B cell (primary cell): ENCODE data around the gene CMTM5. TPM values are rescaled to one million over a fixed set of nuclear protein-coding genes. Genes with fewer than 3 reads are reported as not detected.

Source experiments
- ATAC-seq: fragments of 200-7000 bp; cut with Tn5 transposase; one replicate; pipeline ENCODE4 v1.10.0; 2021; ENCODE audit warnings: low read depth, mild to moderate bottlenecking, moderate number of reproducible peaks, moderate library complexity
- CTCF ChIA-PET: fragments of 350-600 bp; sonication (Branson Sonifier 250); formaldehyde crosslinking; loops from one replicate; lab custom pipeline; 2021; ENCODE audit warnings: antibody characterized with exemption, inconsistent platforms; lab: Charles Lee
- POLR2A ChIA-PET: fragments of 350-600 bp; sonication (Branson Sonifier 250); formaldehyde crosslinking; loops from one replicate; lab custom pipeline; 2021; ENCODE audit warnings: antibody characterized with exemption; lab: Charles Lee
- DNase-seq: peaks from one replicate; pipeline ENCODE4 v3.0.0; 2013
- H2AFZ ChIP-seq: 2 replicates; pipeline ENCODE4 v1.6.1; 2012; ENCODE audit warnings: mild to moderate bottlenecking, low read depth, low read length; ENCODE audit not compliant: insufficient read depth, poor library complexity, severe bottlenecking
- H3K27ac ChIP-seq, 2 donors: 1 replicate in 1 of 2; 2 replicates in 1 of 2; pipeline ENCODE4 v1.5.1; 2012 to 2013; ENCODE audit warnings: low read length in 2 of 2, mild to moderate bottlenecking in 2 of 2, moderate library complexity in 1 of 2
- H3K27me3 ChIP-seq, 4 experiments: fragments of 200-600 bp in 1 of 4; sonication (generic) in 1 of 4; replicated peaks in 1 of 4; 1 replicate in 2 of 4; 2 replicates in 2 of 4; pipeline versions ENCODE4 v1.6.1 to v1.7.0; 2013 to 2016; ENCODE audit warnings: low read length in 3 of 4, mild to moderate bottlenecking in 2 of 4, mixed read lengths in 1 of 4, moderate library complexity in 1 of 4; ENCODE audit not compliant: insufficient read depth in 4 of 4, control insufficient read depth in 3 of 4; ENCODE audit errors: control extremely low read depth in 1 of 4
- H3K36me3 ChIP-seq, 2 experiments: replicated peaks in 1 of 2; 1 replicate in 1 of 2; 2 replicates in 1 of 2; pipeline versions ENCODE4 v1.6.1 to v1.7.1; 2013; ENCODE audit warnings: low read length in 1 of 2; ENCODE audit not compliant: insufficient read depth in 2 of 2, control insufficient read depth in 1 of 2; ENCODE audit errors: control extremely low read depth in 1 of 2, extremely low read depth in 1 of 2
- H3K4me1 ChIP-seq, 2 donors: fragments of 200-600 bp in 1 of 2; sonication (generic) in 1 of 2; 1 replicate in 1 of 2; 2 replicates in 1 of 2; pipeline versions ENCODE4 v1.5.1 to v1.6.1; 2013 to 2017; ENCODE audit warnings: low read length in 2 of 2; ENCODE audit not compliant: control insufficient read depth in 2 of 2, insufficient read depth in 2 of 2
- H3K4me2 ChIP-seq: replicated peaks from 2 replicates; pipeline ENCODE3; 2012; ENCODE audit warnings: mild to moderate bottlenecking, low read depth, low read length; ENCODE audit not compliant: poor library complexity, severe bottlenecking
- H3K4me3 ChIP-seq, 5 experiments: fragments of 200-600 bp in 1 of 5; sonication (generic) in 1 of 5; 1 replicate in 3 of 5; 2 replicates in 2 of 5; pipeline versions ENCODE4 v1.5.1 to v1.7.0; 2011 to 2016; ENCODE audit warnings: low read length in 4 of 5, mild to moderate bottlenecking in 4 of 5, low read depth in 2 of 5, control low read depth in 1 of 5, moderate library complexity in 1 of 5; ENCODE audit not compliant: insufficient read depth in 1 of 5; ENCODE audit errors: control extremely low read depth in 1 of 5, extremely low read depth in 1 of 5
- H3K79me2 ChIP-seq: fragments of 200-600 bp; sonication (generic); one replicate; pipeline ENCODE4 v1.6.0; 2016; ENCODE audit warnings: low read length; ENCODE audit not compliant: control insufficient read depth, insufficient read depth
- H3K9ac ChIP-seq: fragments of 200-600 bp; sonication (generic); 2 replicates; pipeline ENCODE4 v1.6.1; 2017; ENCODE audit warnings: mild to moderate bottlenecking, low read length, moderate library complexity
- H3K9me3 ChIP-seq, 3 donors: one replicate each; pipeline versions ENCODE4 v1.6.1 to v1.7.1; 2013; ENCODE audit warnings: low read length in 2 of 3; ENCODE audit not compliant: control insufficient read depth in 2 of 3, insufficient read depth in 1 of 3; ENCODE audit errors: control extremely low read depth in 1 of 3
- H4K20me1 ChIP-seq: 2 replicates; pipeline ENCODE4 v1.6.0; 2012; ENCODE audit warnings: mild to moderate bottlenecking, low read length; ENCODE audit not compliant: insufficient read depth, control insufficient read depth, poor library complexity, severe bottlenecking
- H3K27ac Mint-ChIP-seq: one replicate; pipeline ENCODE4 v1.8.0; 2021; ENCODE audit warnings: mixed read lengths
- H3K27me3 Mint-ChIP-seq: one replicate; pipeline ENCODE4 v1.8.0; 2021; ENCODE audit warnings: mixed read lengths
- H3K4me1 Mint-ChIP-seq: one replicate; pipeline ENCODE4 v1.8.0; 2021; ENCODE audit warnings: mixed read lengths
- H3K4me3 Mint-ChIP-seq: one replicate; pipeline ENCODE4 v1.8.0; 2021; ENCODE audit warnings: mixed read lengths
- H3K9me3 Mint-ChIP-seq: one replicate; pipeline ENCODE4 v1.8.0; 2022; ENCODE audit warnings: mixed read lengths; ENCODE audit not compliant: insufficient read depth
- EZH2 ChIP-seq: IDR thresholded peaks from 2 replicates; pipeline ENCODE4 v1.6.1; 2012; ENCODE audit warnings: borderline replicate concordance, low read depth, mild to moderate bottlenecking, moderate library complexity, low read length; ENCODE audit not compliant: insufficient read depth, poor library complexity, severe bottlenecking
- WGBS: methylation state at CpG from one replicate; pipeline ENCODE4 v1.1.5; 2013; ENCODE audit warnings: missing lambda C conversion rate; ENCODE audit not compliant: insufficient coverage; 5-methylcytosine and 5-hydroxymethylcytosine counted together
- intact Hi-C: fragments of 100-400 bp; cut with micrococcal nuclease; formaldehyde crosslinking; loops from one replicate; pipeline ENCODE4 v1.10.0; 2022
- polyA plus RNA-seq: library from polyadenylated mRNA; depleted of rRNA; stranded (reverse); fragments of >200 nt; gene quantifications from 2 replicates; pipeline ENCODE4 v1.2.3, GENCODE V29; 2012
- total RNA-seq, 2 donors: library from RNA; stranded (reverse); fragments of 120-200 nt in 1 of 2; gene quantifications; 1 replicate in 1 of 2; 2 replicates in 1 of 2; pipeline versions ENCODE4 v1.2.3 to v1.2.4, GENCODE V29; 2013 to 2022
- TF ChIP-seq, protein P1 (sequence below): fragments of 200-600 bp; IDR thresholded peaks from one replicate; pipeline ENCODE4 v1.8.0; 2022; ENCODE audit warnings: antibody characterized with exemption, mild to moderate bottlenecking

The CMTM5 gene
- total and polyA plus RNA-seq, 2 donors (not counting 1 experiment from before 2014, with no cell fraction given): 0.18 TPM; not detected in 1

GRCh38 chr14:23349156-23349845, 27.5 kb upstream of the CMTM5 start:
- no peak for ATAC-seq
- Histone ChIP-seq H3K4me1 (peaks cover 11 to 15% of the 10 kb centered on the region in 2 donors), H3K4me2 (no peak overlapping the region), H2AFZ (no peak overlapping the region), H3K4me3 (no peak overlapping the region), H3K36me3 (no peaks in the 10 kb centered on the region), H3K79me2 (no peaks in the 10 kb centered on the region), H3K27ac (no peak overlapping the region), H3K9ac (no peak overlapping the region), H3K9me3 (peaks cover 0 to 4% (median 3%) of the 10 kb centered on the region in 3 donors), H3K27me3 (peaks cover 0 to 44% (median 25%) of the 10 kb centered on the region in 4 experiments), H4K20me1 (no peaks in the 10 kb centered on the region)
- TF ChIP-seq EZH2: no peak
- TF ChIP-seq, protein P1, sequence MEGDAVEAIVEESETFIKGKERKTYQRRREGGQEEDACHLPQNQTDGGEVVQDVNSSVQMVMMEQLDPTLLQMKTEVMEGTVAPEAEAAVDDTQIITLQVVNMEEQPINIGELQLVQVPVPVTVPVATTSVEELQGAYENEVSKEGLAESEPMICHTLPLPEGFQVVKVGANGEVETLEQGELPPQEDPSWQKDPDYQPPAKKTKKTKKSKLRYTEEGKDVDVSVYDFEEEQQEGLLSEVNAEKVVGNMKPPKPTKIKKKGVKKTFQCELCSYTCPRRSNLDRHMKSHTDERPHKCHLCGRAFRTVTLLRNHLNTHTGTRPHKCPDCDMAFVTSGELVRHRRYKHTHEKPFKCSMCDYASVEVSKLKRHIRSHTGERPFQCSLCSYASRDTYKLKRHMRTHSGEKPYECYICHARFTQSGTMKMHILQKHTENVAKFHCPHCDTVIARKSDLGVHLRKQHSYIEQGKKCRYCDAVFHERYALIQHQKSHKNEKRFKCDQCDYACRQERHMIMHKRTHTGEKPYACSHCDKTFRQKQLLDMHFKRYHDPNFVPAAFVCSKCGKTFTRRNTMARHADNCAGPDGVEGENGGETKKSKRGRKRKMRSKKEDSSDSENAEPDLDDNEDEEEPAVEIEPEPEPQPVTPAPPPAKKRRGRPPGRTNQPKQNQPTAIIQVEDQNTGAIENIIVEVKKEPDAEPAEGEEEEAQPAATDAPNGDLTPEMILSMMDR: no peak
- Mint-ChIP-seq H3K9me3 (no peaks in the 10 kb centered on the region), H3K27ac (no peak overlapping the region), H3K4me3 (no peak overlapping the region), H3K27me3 (peaks cover 44% of the 10 kb centered on the region), H3K4me1 (peaks cover 14% of the 10 kb centered on the region)
- no peak for DNase-seq
- POLR2A ChIA-PET: no interaction called here
- WGBS: 98% methylated on average over 8 of the region's 8 CpGs
- CTCF ChIA-PET: no interaction called here
- intact Hi-C loops: no loop called here
